Neural cell (in vitro differentiated cells): ENCODE measurements around the gene KIRREL3. TPM values are rescaled to one million over a fixed set of nuclear protein-coding genes. Genes with fewer than 3 reads are reported as not detected.

ENCODE experiments used
- H2AFZ ChIP-seq: fragments of 200-600, 300-800 bp; sonication (generic), shearing (Covaris generic); 2 replicates; pipeline ENCODE4 v1.6.0; 2014; ENCODE audit warnings: low read depth, mild to moderate bottlenecking, antibody characterized with exemption, low read length, moderate library complexity
- H3F3A ChIP-seq: fragments of 200-600 bp; shearing (Covaris generic); 2 replicates; pipeline ENCODE4 v1.6.1; 2016; ENCODE audit warnings: mild to moderate bottlenecking, moderate library complexity, mixed read lengths, antibody characterized with exemption, low read length; ENCODE audit not compliant: insufficient read depth, poor library complexity, severe bottlenecking
- H3K27ac ChIP-seq: fragments of 200-600, 300-800 bp; sonication (generic), shearing (Covaris generic); 2 replicates; pipeline ENCODE4 v1.5.1; 2014; ENCODE audit warnings: mild to moderate bottlenecking, low read length, moderate library complexity
- H3K27me3 ChIP-seq: fragments of 300-800, 200-600 bp; sonication (generic), shearing (Covaris generic); 2 replicates; pipeline ENCODE4 v1.6.0; 2014; ENCODE audit warnings: mild to moderate bottlenecking, low read depth, low read length, moderate library complexity; ENCODE audit not compliant: insufficient read depth
- H3K36me3 ChIP-seq: fragments of 300-800, 200-600 bp; sonication (generic), shearing (Covaris generic); 2 replicates; pipeline ENCODE4 v1.5.1; 2014; ENCODE audit warnings: mild to moderate bottlenecking, antibody characterized with exemption, low read length, moderate library complexity; ENCODE audit not compliant: insufficient read depth
- H3K4me2 ChIP-seq: fragments of 300-800, 200-600 bp; sonication (generic), shearing (Covaris generic); 2 replicates; pipeline ENCODE4 v1.6.0; 2014; ENCODE audit warnings: mild to moderate bottlenecking, low read length
- H3K4me3 ChIP-seq: fragments of 300-800, 200-600 bp; sonication (generic), shearing (Covaris generic); 2 replicates; pipeline ENCODE4 v1.5.1; 2014; ENCODE audit warnings: mild to moderate bottlenecking, low read length, moderate library complexity
- H3K79me2 ChIP-seq: fragments of 200-600 bp; shearing (Covaris generic); replicated peaks from 2 replicates; pipeline ENCODE4 v1.6.0; 2014; ENCODE audit warnings: mild to moderate bottlenecking, low read length, moderate library complexity; ENCODE audit not compliant: insufficient read depth
- H3K9ac ChIP-seq: fragments of 300-800, 200-600 bp; sonication (generic), shearing (Covaris generic); 2 replicates; pipeline ENCODE4 v1.6.1; 2016; ENCODE audit warnings: mild to moderate bottlenecking, low read length, mixed read lengths
- H3K9me2 ChIP-seq: fragments of 200-600 bp; shearing (Covaris generic); 2 replicates; pipeline ENCODE4 v1.6.1; 2016; ENCODE audit warnings: mild to moderate bottlenecking, low read length, mixed read lengths; ENCODE audit not compliant: insufficient read depth
- H3K9me3 ChIP-seq: fragments of 200-600, 300-800 bp; sonication (generic), shearing (Covaris generic); 2 replicates; pipeline ENCODE4 v1.6.1; 2016; ENCODE audit warnings: mild to moderate bottlenecking, mixed run types, low read length, moderate library complexity, mixed read lengths
- H4K20me1 ChIP-seq: fragments of 200-600 bp; shearing (Covaris generic); 2 replicates; pipeline ENCODE4 v1.6.1; 2016; ENCODE audit warnings: mild to moderate bottlenecking, mixed run types; ENCODE audit not compliant: insufficient read depth
- EP300 ChIP-seq: fragments of 450-650 bp; conservative IDR thresholded peaks from 2 replicates; pipeline ENCODE4 v1.6.1; 2014; ENCODE audit warnings: antibody characterized with exemption, mild to moderate bottlenecking, moderate library complexity; ENCODE audit not compliant: poor library complexity, severe bottlenecking
- EZH2 ChIP-seq: fragments of 200-600, 300-800 bp; shearing (Covaris generic), sonication (generic); IDR thresholded peaks from 2 replicates; pipeline ENCODE4 v1.6.1; 2014; ENCODE audit warnings: antibody characterized with exemption, low read length, borderline replicate concordance, mild to moderate bottlenecking; ENCODE audit not compliant: insufficient read depth, poor library complexity, severe bottlenecking
- MXI1 ChIP-seq: fragments of 450-650 bp; conservative IDR thresholded peaks from 2 replicates; pipeline ENCODE4 v1.6.1; 2014; ENCODE audit warnings: antibody characterized with exemption, mild to moderate bottlenecking; ENCODE audit not compliant: poor library complexity, severe bottlenecking
- POLR2AphosphoS5 ChIP-seq: IDR thresholded peaks from 2 replicates; pipeline ENCODE4 v1.6.1; 2012
- RAD21 ChIP-seq: fragments of 450-650 bp; conservative IDR thresholded peaks from 2 replicates; pipeline ENCODE4 v1.6.1; 2014; ENCODE audit warnings: antibody characterized with exemption, mild to moderate bottlenecking, moderate library complexity
- SMC3 ChIP-seq: fragments of 450-650 bp; conservative IDR thresholded peaks from 2 replicates; pipeline ENCODE4 v1.6.1; 2014; ENCODE audit warnings: antibody characterized with exemption, mild to moderate bottlenecking, moderate library complexity; ENCODE audit not compliant: poor library complexity
- TAF1 ChIP-seq: IDR thresholded peaks from 2 replicates; pipeline ENCODE4 v1.6.1; 2012; ENCODE audit warnings: low read depth
- polyA plus RNA-seq: library from polyadenylated mRNA; depleted of rRNA; stranded (reverse); fragments of >200 nt; gene quantifications from 2 replicates; pipeline ENCODE4 v1.2.3, GENCODE V29; 2014
- TF ChIP-seq, protein P1 (sequence below): IDR thresholded peaks from 2 replicates; pipeline ENCODE4 v1.6.1; 2012; ENCODE audit warnings: borderline replicate concordance
- TF ChIP-seq, protein P2 (sequence below): fragments of 450-650 bp; IDR thresholded peaks from 2 replicates; pipeline ENCODE4 v1.5.1; 2014; ENCODE audit warnings: antibody characterized with exemption, mild to moderate bottlenecking, moderate library complexity; ENCODE audit not compliant: poor library complexity, severe bottlenecking

Gene KIRREL3
- polyA plus RNA-seq, 1 donor from 2014 or later = 23.8 TPM

GRCh38 chr11:126725043-126725442 is 275.5 kb downstream of the KIRREL3 start:
- no peaks in the 10 kb centered on the region for H3K27me3 ChIP-seq
- H3K4me3 ChIP-seq = no peak overlapping the region
- H3K4me2 ChIP-seq = no peak overlapping the region
- H3K27ac ChIP-seq = no peak overlapping the region
- H3K9ac ChIP-seq = no peak overlapping the region
- TF ChIP-seq TAF1 (no peak), EP300 (no peak), POLR2AphosphoS5 (no peak), SMC3 (no peak), RAD21 (no peak), MXI1 (no peak), EZH2 (no peak)
- TF ChIP-seq, protein P1, sequence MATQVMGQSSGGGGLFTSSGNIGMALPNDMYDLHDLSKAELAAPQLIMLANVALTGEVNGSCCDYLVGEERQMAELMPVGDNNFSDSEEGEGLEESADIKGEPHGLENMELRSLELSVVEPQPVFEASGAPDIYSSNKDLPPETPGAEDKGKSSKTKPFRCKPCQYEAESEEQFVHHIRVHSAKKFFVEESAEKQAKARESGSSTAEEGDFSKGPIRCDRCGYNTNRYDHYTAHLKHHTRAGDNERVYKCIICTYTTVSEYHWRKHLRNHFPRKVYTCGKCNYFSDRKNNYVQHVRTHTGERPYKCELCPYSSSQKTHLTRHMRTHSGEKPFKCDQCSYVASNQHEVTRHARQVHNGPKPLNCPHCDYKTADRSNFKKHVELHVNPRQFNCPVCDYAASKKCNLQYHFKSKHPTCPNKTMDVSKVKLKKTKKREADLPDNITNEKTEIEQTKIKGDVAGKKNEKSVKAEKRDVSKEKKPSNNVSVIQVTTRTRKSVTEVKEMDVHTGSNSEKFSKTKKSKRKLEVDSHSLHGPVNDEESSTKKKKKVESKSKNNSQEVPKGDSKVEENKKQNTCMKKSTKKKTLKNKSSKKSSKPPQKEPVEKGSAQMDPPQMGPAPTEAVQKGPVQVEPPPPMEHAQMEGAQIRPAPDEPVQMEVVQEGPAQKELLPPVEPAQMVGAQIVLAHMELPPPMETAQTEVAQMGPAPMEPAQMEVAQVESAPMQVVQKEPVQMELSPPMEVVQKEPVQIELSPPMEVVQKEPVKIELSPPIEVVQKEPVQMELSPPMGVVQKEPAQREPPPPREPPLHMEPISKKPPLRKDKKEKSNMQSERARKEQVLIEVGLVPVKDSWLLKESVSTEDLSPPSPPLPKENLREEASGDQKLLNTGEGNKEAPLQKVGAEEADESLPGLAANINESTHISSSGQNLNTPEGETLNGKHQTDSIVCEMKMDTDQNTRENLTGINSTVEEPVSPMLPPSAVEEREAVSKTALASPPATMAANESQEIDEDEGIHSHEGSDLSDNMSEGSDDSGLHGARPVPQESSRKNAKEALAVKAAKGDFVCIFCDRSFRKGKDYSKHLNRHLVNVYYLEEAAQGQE = no peak
- TF ChIP-seq, protein P2, sequence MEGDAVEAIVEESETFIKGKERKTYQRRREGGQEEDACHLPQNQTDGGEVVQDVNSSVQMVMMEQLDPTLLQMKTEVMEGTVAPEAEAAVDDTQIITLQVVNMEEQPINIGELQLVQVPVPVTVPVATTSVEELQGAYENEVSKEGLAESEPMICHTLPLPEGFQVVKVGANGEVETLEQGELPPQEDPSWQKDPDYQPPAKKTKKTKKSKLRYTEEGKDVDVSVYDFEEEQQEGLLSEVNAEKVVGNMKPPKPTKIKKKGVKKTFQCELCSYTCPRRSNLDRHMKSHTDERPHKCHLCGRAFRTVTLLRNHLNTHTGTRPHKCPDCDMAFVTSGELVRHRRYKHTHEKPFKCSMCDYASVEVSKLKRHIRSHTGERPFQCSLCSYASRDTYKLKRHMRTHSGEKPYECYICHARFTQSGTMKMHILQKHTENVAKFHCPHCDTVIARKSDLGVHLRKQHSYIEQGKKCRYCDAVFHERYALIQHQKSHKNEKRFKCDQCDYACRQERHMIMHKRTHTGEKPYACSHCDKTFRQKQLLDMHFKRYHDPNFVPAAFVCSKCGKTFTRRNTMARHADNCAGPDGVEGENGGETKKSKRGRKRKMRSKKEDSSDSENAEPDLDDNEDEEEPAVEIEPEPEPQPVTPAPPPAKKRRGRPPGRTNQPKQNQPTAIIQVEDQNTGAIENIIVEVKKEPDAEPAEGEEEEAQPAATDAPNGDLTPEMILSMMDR = no peak
- H4K20me1 ChIP-seq = no peaks in the 10 kb centered on the region
- H3K9me2 ChIP-seq = no peaks in the 10 kb centered on the region
- H3K36me3 ChIP-seq = no peaks in the 10 kb centered on the region
- H3F3A ChIP-seq = no peaks in the 10 kb centered on the region
- H3K79me2 ChIP-seq = no peaks in the 10 kb centered on the region
- no peaks in the 10 kb centered on the region for H3K9me3 ChIP-seq
- no peak overlapping the region for H2AFZ ChIP-seq

DNA sequence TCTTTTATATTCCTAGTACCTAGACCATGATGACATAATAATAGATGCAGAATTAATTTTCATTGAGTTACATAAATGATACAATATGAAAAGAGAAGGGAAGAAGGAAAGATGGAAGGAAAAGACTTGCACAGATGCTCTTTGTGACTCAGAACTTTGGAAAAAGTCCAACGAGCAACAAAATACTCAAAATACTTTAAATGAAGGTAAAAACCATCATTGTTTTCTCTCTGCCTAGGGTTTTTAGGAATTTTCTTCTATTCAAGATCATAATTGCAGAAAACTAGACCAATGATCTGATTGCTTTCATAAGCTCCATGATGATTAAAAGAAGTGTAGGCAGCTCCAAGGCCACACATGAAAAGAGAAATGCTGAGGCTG is 276.9 kb downstream of the KIRREL3 start:
- no peaks in the 10 kb centered on the region for H3K36me3 ChIP-seq
- no peaks in the 10 kb centered on the region for H3K79me2 ChIP-seq
- TF ChIP-seq TAF1 (no peak), SMC3 (no peak), RAD21 (no peak), MXI1 (no peak), POLR2AphosphoS5 (no peak), EZH2 (no peak), EP300 (no peak)
- TF ChIP-seq, protein P1 = no peak
- TF ChIP-seq, protein P2 = no peak
- no peaks in the 10 kb centered on the region for H3K27me3 ChIP-seq
- no peak overlapping the region for H3K9ac ChIP-seq
- no peak overlapping the region for H3K4me3 ChIP-seq
- H3K4me2 ChIP-seq = no peak overlapping the region
- no peaks in the 10 kb centered on the region for H3K9me2 ChIP-seq
- no peak overlapping the region for H3K27ac ChIP-seq
- no peak overlapping the region for H2AFZ ChIP-seq
- no peaks in the 10 kb centered on the region for H4K20me1 ChIP-seq
- no peaks in the 10 kb centered on the region for H3K9me3 ChIP-seq
- H3F3A ChIP-seq = no peaks in the 10 kb centered on the region
